Stomach (tissue), 4 donors: ENCODE data around the gene GUCD1.

Source experiments
- CTCF ChIP-seq, 7 experiments: fragments of 450-650 bp in 4 of 7; fragments of 200-600 bp in 3 of 7; sonication (generic) in 3 of 7; IDR thresholded peaks; one replicate each; pipeline ENCODE4 v1.5.1; 2016 to 2019; ENCODE audit warnings: antibody characterized with exemption in 7 of 7, control low read depth in 2 of 7, mild to moderate bottlenecking in 1 of 7
- EP300 ChIP-seq: sonication (generic); formaldehyde crosslinking; IDR thresholded peaks from one replicate; pipeline ENCODE4 v1.6.1; 2017; ENCODE audit warnings: antibody characterized with exemption
- POLR2A ChIP-seq, 4 donors: fragments of 450-650 bp; IDR thresholded peaks; one replicate each; pipeline ENCODE4 v1.6.1; 2016; ENCODE audit warnings: antibody characterized with exemption in 4 of 4, control low read depth in 2 of 4, mild to moderate bottlenecking in 1 of 4, moderate library complexity in 1 of 4
- POLR2AphosphoS5 ChIP-seq, 3 donors: sonication (generic); formaldehyde crosslinking; IDR thresholded peaks; one replicate each; pipeline ENCODE4 v1.6.1; 2016; ENCODE audit warnings: antibody characterized with exemption in 3 of 3

- TF ChIP-seq POLR2AphosphoS5 (IDR thresholded peaks at IDR 0.05): no peak
- TF ChIP-seq CTCF (IDR thresholded peaks at IDR 0.05): no peak
- TF ChIP-seq POLR2A (IDR thresholded peaks at IDR 0.05): no peak
- TF ChIP-seq EP300: no peak
Measured at GRCh38 chr22:24519496-24519895, 35.4 kb downstream of the GUCD1 start.
